Stimulated activated CD4-positive, alpha-beta T cell treated with anti-CD3 and anti-CD28 coated beads, Interleukin-2, amount 100 ng/mL, for 48 hours (primary cell): ENCODE results near the gene TRAPPC2L.
"Not testable (repeated sequence)": the region's sequence is repeated elsewhere in the genome, so short reads cannot be mapped to it uniquely, and the experiment has no call there.

Experiments
- DNase-seq, 2 donors: peaks; one replicate each; pipeline ENCODE4 v3.0.0-alpha.2; 2020

The TRAPPC2L gene

GRCh38 chr16:88819126-88819525 is 37.8 kb upstream of the TRAPPC2L start:
- DNase-seq, result no peak

DNA sequence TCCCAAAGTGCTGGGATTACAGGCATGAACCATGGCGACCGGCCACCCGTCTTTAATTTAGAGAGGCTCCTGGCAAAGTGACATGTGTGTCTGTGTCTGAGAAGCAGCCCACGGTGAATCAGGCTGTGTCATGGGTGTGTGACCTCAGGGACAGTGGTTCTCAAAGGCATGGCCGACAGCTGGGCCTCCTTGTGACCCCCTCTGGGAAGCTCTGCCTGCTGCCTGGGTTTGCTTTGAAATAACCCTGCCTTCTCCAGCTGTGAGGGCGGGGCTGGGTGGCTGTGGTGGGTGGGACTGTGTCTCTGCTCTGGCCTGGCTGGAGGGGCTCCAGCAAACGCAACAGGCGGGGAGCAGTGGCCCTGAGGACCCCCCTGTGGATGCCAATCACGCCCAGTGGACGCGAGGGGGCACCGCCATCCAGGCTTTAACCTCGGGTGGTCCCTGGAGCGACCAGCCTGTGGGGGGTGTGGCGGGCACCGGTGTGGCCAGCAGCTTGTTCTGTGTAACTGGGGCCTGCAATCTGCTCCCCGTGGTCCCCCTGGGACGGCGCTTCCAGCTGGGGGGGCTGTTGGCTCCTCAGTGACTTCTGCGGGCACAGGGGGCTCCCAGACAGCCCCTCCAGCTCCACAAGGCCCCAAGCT is 36.4 kb upstream of the TRAPPC2L start:
- no peak for DNase-seq

DNA sequence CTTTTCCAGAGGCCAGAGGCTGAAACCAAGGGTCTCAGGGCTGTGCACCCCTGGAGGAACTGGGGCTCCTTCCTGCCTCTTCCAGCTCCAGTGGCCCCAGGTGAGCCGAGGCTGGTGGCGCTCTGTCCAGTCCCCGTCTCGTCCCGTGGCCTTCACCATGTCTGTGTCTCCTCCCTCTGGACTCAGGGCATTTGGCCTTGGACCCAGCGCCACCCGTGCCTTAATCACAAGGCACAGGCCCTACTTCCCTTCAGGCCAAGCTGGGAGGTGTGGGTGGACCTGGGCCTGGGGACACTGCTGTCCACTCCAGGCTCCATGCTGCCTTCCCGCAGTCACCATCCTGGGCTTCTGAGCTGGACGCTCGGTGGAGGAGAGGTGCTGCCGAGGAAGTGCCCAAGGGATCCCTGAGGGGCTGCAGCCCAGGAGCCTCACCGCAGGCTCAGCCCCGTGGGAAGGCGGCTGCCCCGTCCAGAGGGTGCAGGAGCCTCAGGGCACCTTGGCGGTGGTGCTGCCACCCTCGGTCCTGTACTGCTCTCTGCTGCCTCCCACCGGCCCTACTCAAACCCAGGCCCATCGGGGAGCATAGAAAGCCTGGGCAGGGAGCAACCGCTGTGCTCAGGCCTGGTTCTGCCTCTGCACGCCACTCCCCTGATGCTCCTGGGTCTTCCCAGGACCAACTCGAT is 35.6 kb upstream of the TRAPPC2L start:
- DNase-seq, result no peak

DNA sequence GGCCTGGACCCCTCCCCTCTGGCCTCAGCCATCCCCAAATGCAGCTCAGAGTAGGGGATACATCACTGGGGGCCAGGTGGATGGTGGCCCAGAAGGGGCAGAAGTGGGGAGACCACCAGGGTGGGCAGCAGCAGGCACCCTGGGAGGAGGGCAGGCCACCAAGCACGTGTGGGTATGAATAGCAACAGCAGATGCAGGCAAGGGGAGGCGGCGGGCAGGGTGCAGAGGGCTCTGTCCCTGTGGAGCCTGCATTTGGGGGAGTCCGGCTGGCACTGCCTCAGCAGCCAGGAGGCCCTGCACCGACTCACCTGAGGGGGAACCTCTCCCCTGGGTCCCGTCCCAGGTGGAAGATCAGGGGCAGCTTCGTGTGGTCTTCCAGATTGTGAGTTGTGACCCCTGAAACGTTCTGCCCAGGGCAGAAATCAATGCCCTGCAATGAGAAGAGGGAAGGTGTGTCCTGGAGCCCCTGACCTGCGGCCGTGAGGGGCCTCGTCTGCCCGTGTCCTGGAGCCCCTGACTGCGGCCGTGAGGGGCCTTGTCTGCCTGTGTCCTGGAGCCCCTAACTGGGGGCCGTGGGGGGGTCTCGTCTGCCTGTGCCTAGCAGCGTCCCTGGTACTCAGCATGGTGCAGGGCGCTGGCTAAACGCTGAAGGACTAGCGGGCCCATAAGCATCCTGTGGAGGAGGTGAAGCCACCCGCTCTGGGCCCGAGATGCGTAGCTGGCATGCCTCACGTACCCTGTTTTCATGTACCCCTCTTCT is 34.5 kb upstream of the TRAPPC2L start:
- no peak for DNase-seq

GRCh38 chr16:88823646-88824045 is 33.3 kb upstream of the TRAPPC2L start:
- DNase-seq, result not testable (repeated sequence)

GRCh38 chr16:88824256-88825077 is 32.5 kb upstream of the TRAPPC2L start:
- DNase-seq, result no peak

- no peak for DNase-seq
These were observed 31.8 kb upstream of the TRAPPC2L start for GRCh38 chr16:88825146-88825545.

- no peak for DNase-seq
These were observed 30.7 kb upstream of the TRAPPC2L start for GRCh38 chr16:88826070-88826840.

DNA sequence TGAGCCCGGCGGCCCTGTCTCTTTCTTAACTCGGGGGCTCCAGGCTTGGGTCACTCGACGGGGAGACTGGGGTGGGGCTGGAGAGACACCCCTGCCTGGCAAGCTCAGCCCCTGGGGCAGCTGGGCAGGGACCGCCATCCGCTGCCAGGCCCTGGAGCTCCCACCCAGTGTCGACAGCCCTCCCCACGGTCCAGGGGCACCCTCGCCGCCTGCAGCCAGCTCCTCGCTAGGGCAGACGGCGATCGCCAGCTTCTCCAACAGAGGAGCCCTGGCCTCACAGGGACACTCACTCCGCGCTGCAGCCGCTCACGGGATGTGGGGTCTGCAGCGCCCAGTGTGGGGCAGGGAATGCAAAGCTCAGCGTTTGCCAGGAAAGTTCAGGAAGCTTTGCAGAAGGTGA is 29.2 kb upstream of the TRAPPC2L start:
- DNase-seq, result no peak

DNA sequence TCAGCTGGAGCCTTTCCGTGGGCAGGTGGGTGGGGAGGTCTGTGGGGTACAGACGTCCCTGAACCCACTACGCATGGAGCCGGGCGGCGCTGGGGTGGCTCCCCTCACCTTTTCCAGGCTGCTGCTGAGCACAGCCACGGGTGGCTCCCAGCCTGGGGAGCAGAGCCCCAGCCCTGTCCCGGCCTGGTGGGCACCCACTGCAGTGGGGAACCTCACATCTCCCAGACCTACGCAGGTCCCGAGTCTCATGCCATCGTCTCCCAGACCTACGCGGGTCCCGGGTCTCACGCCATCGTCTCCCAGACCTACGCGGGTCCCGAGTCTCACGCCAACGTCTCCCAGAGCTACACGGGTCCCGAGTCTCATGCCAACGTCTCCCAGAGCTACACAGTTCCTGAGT is 28.2 kb upstream of the TRAPPC2L start:
- no peak for DNase-seq

- no peak for DNase-seq
These were observed 26.7 kb upstream of the TRAPPC2L start for GRCh38 chr16:88830258-88830657.

DNA sequence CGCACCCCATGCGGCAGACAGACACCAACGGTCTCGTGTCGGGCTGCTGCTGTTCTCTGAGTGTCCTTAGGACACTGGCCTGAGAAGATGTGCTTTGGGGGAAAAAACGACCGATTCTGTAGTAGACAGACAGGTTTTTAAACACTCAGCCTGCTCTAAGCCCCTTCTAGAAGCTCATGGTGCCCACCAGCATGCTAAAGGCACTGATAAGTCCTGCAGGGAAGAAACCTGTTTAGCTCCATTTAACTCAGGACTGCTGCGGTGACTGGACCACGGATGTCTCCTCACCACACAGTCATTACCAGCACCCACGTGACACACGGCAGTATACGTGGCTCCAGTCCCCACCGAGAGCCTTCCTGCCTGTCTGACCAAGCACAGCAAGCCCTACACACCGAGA is 26.1 kb upstream of the TRAPPC2L start:
- no peak for DNase-seq

- no peak for DNase-seq
These were observed 25.1 kb upstream of the TRAPPC2L start for GRCh38 chr16:88831838-88832237.

DNA sequence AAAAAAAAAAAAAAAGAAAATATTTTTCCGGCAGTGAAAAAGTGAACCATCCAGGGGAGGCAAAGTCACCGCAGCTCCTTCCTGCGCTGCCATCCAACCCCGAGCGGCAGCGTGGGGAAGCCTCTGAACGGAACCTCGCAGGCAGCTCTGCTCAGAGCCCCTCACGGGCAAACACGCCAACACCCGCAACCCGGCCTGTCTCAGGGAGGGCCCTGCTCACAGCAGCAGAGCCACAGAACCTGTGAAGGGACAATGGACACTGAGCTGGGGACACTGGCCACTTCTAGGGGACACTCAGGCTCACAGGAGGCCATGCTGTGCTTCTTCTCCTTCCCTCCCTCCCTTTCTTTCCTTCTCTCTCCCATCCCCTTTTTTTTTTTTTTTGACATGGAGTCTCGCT is 23.8 kb upstream of the TRAPPC2L start:
- DNase-seq, result no peak

DNA sequence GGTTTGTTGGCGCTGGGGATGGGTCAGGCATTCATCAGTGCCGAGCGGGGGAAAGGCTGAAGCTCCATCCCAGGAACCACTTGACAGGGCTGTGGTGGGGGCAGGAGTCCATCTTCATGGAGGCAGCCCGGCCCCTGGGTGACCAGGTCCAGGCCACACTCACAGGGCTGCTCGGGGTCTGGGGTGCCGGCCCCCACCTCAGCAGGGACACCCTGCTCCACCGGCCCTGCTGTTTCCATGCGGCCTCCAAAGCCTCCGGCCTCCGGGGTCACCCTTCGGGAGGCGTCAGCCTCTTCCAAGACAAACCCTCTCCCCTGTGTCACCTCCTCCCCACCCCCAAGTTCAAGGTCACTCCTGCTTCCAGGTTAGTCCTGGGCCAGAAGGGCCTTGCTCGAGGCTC is 22.3 kb upstream of the TRAPPC2L start:
- DNase-seq, result no peak

GRCh38 chr16:88835383-88835782 is 21.5 kb upstream of the TRAPPC2L start:
- no peak for DNase-seq

DNA sequence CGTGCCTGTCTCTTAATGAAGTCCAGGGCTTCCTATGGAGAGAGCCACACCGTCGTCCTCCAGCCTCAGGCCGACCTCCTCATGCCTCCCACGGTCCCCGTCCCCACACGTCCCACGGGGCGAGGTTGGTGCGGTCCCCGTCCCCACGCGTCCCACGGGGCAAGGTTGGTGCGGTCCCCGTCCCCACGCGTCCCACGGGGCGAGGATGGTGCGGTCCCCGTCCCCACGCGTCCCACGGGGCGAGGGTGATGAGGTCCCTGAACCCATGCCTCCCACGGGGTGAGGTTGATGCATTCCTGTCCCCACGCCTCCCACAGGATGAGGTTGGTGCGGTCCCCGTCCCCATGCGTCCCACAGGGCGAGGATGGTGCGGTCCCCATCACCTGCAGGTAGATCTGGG is 21.1 kb upstream of the TRAPPC2L start:
- DNase-seq, result no peak

GRCh38 chr16:88836791-88837190 is 20.1 kb upstream of the TRAPPC2L start:
- DNase-seq, result no peak

DNA sequence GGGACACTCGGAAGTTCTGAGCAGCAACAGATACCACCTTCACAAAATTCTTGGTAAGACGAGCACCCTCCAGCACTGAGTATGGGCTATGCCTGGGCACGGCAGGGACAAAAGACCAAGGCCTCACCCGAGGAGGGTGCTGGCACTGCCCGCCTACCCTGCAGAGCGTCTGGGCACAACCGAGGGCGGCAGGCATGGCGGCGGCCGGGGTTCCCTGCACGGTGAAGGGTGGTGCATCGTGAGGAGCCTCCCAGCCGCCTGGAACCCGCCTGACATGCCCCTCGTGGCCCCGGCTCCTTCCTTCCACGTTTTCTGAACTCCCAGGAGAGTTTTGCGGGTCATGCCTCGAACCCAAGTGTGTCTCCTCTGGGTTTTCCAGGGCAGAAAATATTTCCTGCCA is 19.1 kb upstream of the TRAPPC2L start:
- no peak for DNase-seq

GRCh38 chr16:88838566-88838965 is 18.4 kb upstream of the TRAPPC2L start:
- no peak for DNase-seq

DNA sequence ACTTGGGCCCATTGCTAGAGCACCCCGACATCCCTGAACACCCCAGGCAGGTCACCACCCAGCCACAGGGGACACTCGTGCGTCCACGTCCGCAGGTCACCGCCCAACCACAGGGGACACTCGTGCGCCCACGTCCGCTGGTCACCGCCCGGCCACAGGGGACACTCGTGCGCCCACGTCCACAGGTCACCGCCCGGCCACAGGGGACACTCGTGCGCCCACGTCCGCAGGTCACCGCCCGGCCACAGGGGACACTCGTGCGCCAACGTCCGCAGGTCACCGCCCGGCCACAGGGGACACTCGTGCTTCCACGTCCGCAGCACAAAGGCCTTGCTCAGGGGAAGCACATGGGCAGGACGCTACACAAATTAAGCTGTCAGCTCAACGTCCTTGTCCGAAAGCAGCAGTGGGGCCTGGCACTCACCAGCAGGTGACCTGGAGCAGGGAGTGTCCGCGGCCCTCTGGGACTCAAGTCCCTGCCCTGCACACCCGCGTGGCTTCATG is 17.8 kb upstream of the TRAPPC2L start:
- DNase-seq, result no peak
